HCT116 (cell line): ENCODE measurements around the gene TRPT1. TPM values are rescaled to one million over a fixed set of nuclear protein-coding genes. Genes with fewer than 3 reads are reported as not detected.

Source experiments
- ATAC-seq: fragments of 200-7000 bp; cut with Tn5 transposase; 2 replicates; pipeline ENCODE4 v1.9.1; 2020; ENCODE audit warnings: mild to moderate bottlenecking, moderate library complexity
- BruUV-seq: library from RNA; stranded (reverse); fragments of 400-500 nt; replicated peaks from 2 replicates; lab custom pipeline; 2021; lab: Mats Ljungman, UMichigan
- CTCF ChIA-PET: fragments of 300-600 bp; sonication (Branson Sonifier 250); formaldehyde crosslinking; loops from one replicate; lab custom pipeline; 2021; ENCODE audit warnings: antibody characterized with exemption; lab: Charles Lee
- POLR2A ChIA-PET: fragments of 300-600, 350-600 bp; sonication (Branson Sonifier 250); formaldehyde crosslinking; loops from one replicate; lab custom pipeline; 2021; ENCODE audit warnings: antibody characterized with exemption; lab: Charles Lee
- RAD21 ChIA-PET, 2 experiments: fragments of 300-600 bp; sonication (Branson Sonifier 250); formaldehyde crosslinking; loops; one replicate each; lab custom pipeline; 2023; ENCODE audit warnings: low total read pairs in 2 of 2; ENCODE audit not compliant: uncharacterized antibody in 2 of 2, unreplicated experiment in 2 of 2, low non-redundant PET in 1 of 2; lab: Charles Lee
- DNase-seq: peaks from one replicate; pipeline ENCODE4 v3.0.0-alpha.2; 2010; ENCODE audit warnings: low read depth, low spot score
- H2AFZ ChIP-seq: fragments of 200-600 bp; shearing (Covaris generic), sonication (generic); 2 replicates; pipeline ENCODE4 v1.6.1; 2017; ENCODE audit warnings: low read depth, mixed run types, mixed read lengths, antibody characterized with exemption, low read length; ENCODE audit not compliant: poor library complexity, severe bottlenecking
- H3K27ac ChIP-seq: 2 replicates; pipeline ENCODE4 v1.5.1; 2012; ENCODE audit warnings: low read depth, low read length
- H3K27me3 ChIP-seq: fragments of 200-600 bp; sonication (generic); 2 replicates; pipeline ENCODE4 v1.6.1; 2016; ENCODE audit warnings: mixed run types, low read length, mixed read lengths; ENCODE audit not compliant: insufficient read depth
- H3K36me3 ChIP-seq, 2 experiments: fragments of 200-500 bp in 1 of 2; fragments of 200-600 bp in 1 of 2; sonication (Bioruptor generic) in 1 of 2; sonication (generic) in 1 of 2; 2 replicates each; pipeline versions ENCODE4 v1.5.1 to v1.6.1; 2014 to 2016; ENCODE audit warnings: low read length in 2 of 2, inconsistent platforms in 1 of 2, mixed read lengths in 1 of 2, mixed run types in 1 of 2; ENCODE audit not compliant: insufficient read depth in 2 of 2, control insufficient read depth in 1 of 2
- H3K4me1 ChIP-seq, 2 experiments: fragments of 200-600 bp in 1 of 2; sonication (generic) in 1 of 2; 2 replicates each; pipeline versions ENCODE4 v1.5.1 to v1.6.1; 2012 to 2017; ENCODE audit warnings: low read length in 2 of 2, inconsistent platforms in 1 of 2, mild to moderate bottlenecking in 1 of 2, mixed read lengths in 1 of 2, mixed run types in 1 of 2, moderate library complexity in 1 of 2; ENCODE audit not compliant: insufficient read depth in 2 of 2, control insufficient read depth in 1 of 2
- H3K4me2 ChIP-seq: fragments of 200-600 bp; sonication (generic); 2 replicates; pipeline ENCODE4 v1.6.1; 2017; ENCODE audit warnings: mixed run types, low read length, mixed read lengths
- H3K4me3 ChIP-seq, 2 experiments: fragments of 200-600 bp in 1 of 2; sonication (generic) in 1 of 2; replicated peaks in 1 of 2; 2 replicates each; pipeline ENCODE4 v1.5.1; 2011 to 2016; ENCODE audit warnings: low read length in 2 of 2, control low read depth in 1 of 2, low read depth in 1 of 2, mild to moderate bottlenecking in 1 of 2, mixed read lengths in 1 of 2, mixed run types in 1 of 2
- H3K79me2 ChIP-seq: fragments of 200-600 bp; sonication (generic); 2 replicates; pipeline ENCODE4 v1.6.1; 2017; ENCODE audit warnings: mild to moderate bottlenecking, mixed run types, low read length, moderate library complexity, mixed read lengths; ENCODE audit not compliant: insufficient read depth
- H3K9ac ChIP-seq: fragments of 200-600 bp; sonication (generic); 2 replicates; pipeline ENCODE4 v1.6.1; 2016; ENCODE audit warnings: low read length, mixed read lengths
- H3K9me2 ChIP-seq: fragments of 200-600 bp; sonication (generic), shearing (Covaris generic); 2 replicates; pipeline ENCODE4 v1.6.1; 2017; ENCODE audit warnings: mixed run types, mild to moderate bottlenecking, moderate library complexity; ENCODE audit not compliant: insufficient read depth
- H3K9me3 ChIP-seq, 2 experiments: fragments of 200-500 bp in 1 of 2; fragments of 200-600 bp in 1 of 2; sonication (Bioruptor generic) in 1 of 2; sonication (generic) in 1 of 2; 2 replicates each; pipeline ENCODE4 v1.6.1; 2014 to 2017; ENCODE audit warnings: low read length in 2 of 2, mixed read lengths in 2 of 2, inconsistent platforms in 1 of 2, low read depth in 1 of 2, mild to moderate bottlenecking in 1 of 2, mixed run types in 1 of 2, moderate library complexity in 1 of 2; ENCODE audit not compliant: control insufficient read depth in 1 of 2, insufficient read depth in 1 of 2
- H4K20me1 ChIP-seq: fragments of 200-600 bp; sonication (generic), shearing (Covaris generic); 2 replicates; pipeline ENCODE4 v1.6.1; 2017; ENCODE audit warnings: mixed run types, mild to moderate bottlenecking, moderate library complexity; ENCODE audit not compliant: insufficient read depth
- CEBPB ChIP-seq: IDR thresholded peaks from 2 replicates; pipeline ENCODE4 v1.6.1; 2012; ENCODE audit warnings: low read depth
- EGR1 ChIP-seq: IDR thresholded peaks from 2 replicates; pipeline ENCODE4 v1.6.1; 2012; ENCODE audit warnings: low read depth
- ELF1 ChIP-seq: IDR thresholded peaks from 2 replicates; pipeline ENCODE4 v1.6.1; 2012; ENCODE audit warnings: low read depth, borderline replicate concordance
- EZH2phosphoT487 ChIP-seq: fragments of 200-600 bp; IDR thresholded peaks from 2 replicates; pipeline ENCODE4 v1.6.1; 2018; ENCODE audit warnings: antibody characterized with exemption, borderline replicate concordance
- FOSL1 ChIP-seq: IDR thresholded peaks from 2 replicates; pipeline ENCODE4 v1.6.1; 2012; ENCODE audit warnings: low read depth
- JUND ChIP-seq: IDR thresholded peaks from 2 replicates; pipeline ENCODE4 v1.6.1; 2012
- MAX ChIP-seq: IDR thresholded peaks from 2 replicates; pipeline ENCODE4 v1.6.1; 2012
- POLR2AphosphoS5 ChIP-seq: IDR thresholded peaks from 2 replicates; pipeline ENCODE4 v1.6.1; 2011; ENCODE audit warnings: mild to moderate bottlenecking, low read depth, low read length, moderate library complexity
- RAD21 ChIP-seq: IDR thresholded peaks from 2 replicates; pipeline ENCODE4 v1.6.1; 2012; ENCODE audit warnings: low read depth, mild to moderate bottlenecking
- REST ChIP-seq: IDR thresholded peaks from 2 replicates; pipeline ENCODE4 v1.6.1; 2012; ENCODE audit warnings: low read depth
- SIN3A ChIP-seq: IDR thresholded peaks from 2 replicates; pipeline ENCODE4 v1.6.1; 2012; ENCODE audit warnings: low read depth
- SP1 ChIP-seq: IDR thresholded peaks from 2 replicates; pipeline ENCODE4 v1.6.1; 2012; ENCODE audit warnings: low read depth
- ZBTB33 ChIP-seq: IDR thresholded peaks from 2 replicates; pipeline ENCODE4 v1.6.1; 2011; ENCODE audit warnings: mild to moderate bottlenecking, low read length, moderate library complexity; ENCODE audit not compliant: insufficient replicate concordance; ENCODE audit errors: extremely low read depth
- ZFX ChIP-seq: fragments of 450-650 bp; IDR thresholded peaks from 2 replicates; pipeline ENCODE4 v1.6.1; 2017
- ZNF274 ChIP-seq: fragments of 200-500 bp; sonication (Bioruptor generic); IDR thresholded peaks from 2 replicates; pipeline ENCODE4 v1.6.1; 2014; ENCODE audit warnings: mild to moderate bottlenecking, low read depth, low read length, inconsistent platforms
- intact Hi-C: fragments of 100-400 bp; cut with micrococcal nuclease; formaldehyde crosslinking; loops from 2 replicates; pipeline ENCODE4 v1.10.0; 2022
- total RNA-seq: library from RNA; stranded (reverse); gene quantifications from one replicate; pipeline ENCODE4 v1.2.1, GENCODE V29; 2021; ENCODE audit not compliant: unreplicated experiment
- TF ChIP-seq, protein P1 (sequence below), 3 experiments: fragments of 200-600 bp in 1 of 3; sonication (generic) in 1 of 3; IDR thresholded peaks in 2 of 3; conservative IDR thresholded peaks in 1 of 3; 2 replicates each; pipeline ENCODE4 v1.5.1; 2012 to 2017; ENCODE audit warnings: low read depth in 2 of 3, low read length in 2 of 3, antibody characterized with exemption in 1 of 3, borderline replicate concordance in 1 of 3, control low read depth in 1 of 3, mild to moderate bottlenecking in 1 of 3, mixed read lengths in 1 of 3, mixed run types in 1 of 3, moderate library complexity in 1 of 3; ENCODE audit not compliant: insufficient read depth in 1 of 3

The TRPT1 gene
- total RNA-seq, 1 experiment from 2014 or later, result 43.2 TPM

- ATAC-seq, result no peak
- BruUV-seq, result no TSS peak
- CTCF ChIA-PET, result interaction anchor here (0.8 to 1.5 kb wide), 2 partner anchors 72 to 85 kb away, joined by 3 read pairs; partner anchors contain the start of genes PRDX5 and TRMT112
Measured at GRCh38 chr11:64232182-64232966, 6.4 kb upstream of the TRPT1 start.

More at GRCh38 chr11:64232182-64232966, 6.4 kb upstream of the TRPT1 start:
- intact Hi-C loops, result no loop called here
- TF ChIP-seq SP1 (no peak), CEBPB (no peak), ZFX (no peak), RAD21 (no peak), MAX (no peak), ELF1 (no peak), JUND (no peak), EZH2phosphoT487 (no peak), REST (no peak), POLR2AphosphoS5 (no peak; the same call in 1 of the 2 replicates), SIN3A (no peak), EGR1 (no peak), FOSL1 (no peak), ZBTB33 (no peak), ZNF274 (no peak)
- TF ChIP-seq, protein P1, sequence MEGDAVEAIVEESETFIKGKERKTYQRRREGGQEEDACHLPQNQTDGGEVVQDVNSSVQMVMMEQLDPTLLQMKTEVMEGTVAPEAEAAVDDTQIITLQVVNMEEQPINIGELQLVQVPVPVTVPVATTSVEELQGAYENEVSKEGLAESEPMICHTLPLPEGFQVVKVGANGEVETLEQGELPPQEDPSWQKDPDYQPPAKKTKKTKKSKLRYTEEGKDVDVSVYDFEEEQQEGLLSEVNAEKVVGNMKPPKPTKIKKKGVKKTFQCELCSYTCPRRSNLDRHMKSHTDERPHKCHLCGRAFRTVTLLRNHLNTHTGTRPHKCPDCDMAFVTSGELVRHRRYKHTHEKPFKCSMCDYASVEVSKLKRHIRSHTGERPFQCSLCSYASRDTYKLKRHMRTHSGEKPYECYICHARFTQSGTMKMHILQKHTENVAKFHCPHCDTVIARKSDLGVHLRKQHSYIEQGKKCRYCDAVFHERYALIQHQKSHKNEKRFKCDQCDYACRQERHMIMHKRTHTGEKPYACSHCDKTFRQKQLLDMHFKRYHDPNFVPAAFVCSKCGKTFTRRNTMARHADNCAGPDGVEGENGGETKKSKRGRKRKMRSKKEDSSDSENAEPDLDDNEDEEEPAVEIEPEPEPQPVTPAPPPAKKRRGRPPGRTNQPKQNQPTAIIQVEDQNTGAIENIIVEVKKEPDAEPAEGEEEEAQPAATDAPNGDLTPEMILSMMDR (IDR thresholded peaks at IDR 0.05 in 2 of 3, conservative IDR thresholded peaks at IDR 0.05 in 1 of 3; ENCODE audit: borderline replicate concordance in 1 of 3, insufficient read depth in 1 of 3, low read depth in 2 of 3, low read length in 2 of 3), result no peak
- Histone ChIP-seq H3K4me3 (no peak overlapping the region), H3K4me1 (peaks cover 27 to 64% of the 10 kb centered on the region in 2 experiments), H3K9ac (peak overlapping the region; percentile 2; the same call in 1 of the 2 replicates), H4K20me1 (no peaks in the 10 kb centered on the region), H3K9me3 (no peaks in the 10 kb centered on the region), H2AFZ (no peak overlapping the region), H3K27me3 (no peaks in the 10 kb centered on the region), H3K9me2 (no peaks in the 10 kb centered on the region), H3K27ac (no peak overlapping the region; the same call in 1 of the 2 replicates), H3K4me2 (peak overlapping the region; percentile 85; the same call in 1 of the 2 replicates), H3K79me2 (peaks cover 11% of the 10 kb centered on the region), H3K36me3 (0 out of 4 replicates have a peak, but pooled peaks cover 0 to 1% of the 10 kb centered on the region in 2 experiments)
- DNase-seq, result no peak
- ChIA-PET POLR2A (interaction anchor here (3.1 kb wide), 1 partner anchor 9 kb away, joined by 11 read pairs; the partner anchor contains the start of gene FKBP2), RAD21 (interaction anchor here in 1 of 2 experiments (0.6 kb wide), 1 partner anchor 44 kb away, joined by 3 read pairs; no protein-coding TSS in a partner anchor)
